Endothelial cell (in vitro differentiated cells): ENCODE results near the gene PRPF40A. TPM values are rescaled to one million over a fixed set of nuclear protein-coding genes. Genes with fewer than 3 reads are reported as not detected.

Source experiments
- DNase-seq: peaks from one replicate; pipeline ENCODE4 v3.0.0; 2021; ENCODE audit warnings: low spot score
- H3K27ac Mint-ChIP-seq: one replicate; pipeline ENCODE4 v1.8.0; 2021; ENCODE audit warnings: mixed read lengths, inconsistent platforms; ENCODE audit not compliant: unreplicated experiment
- H3K27me3 Mint-ChIP-seq: one replicate; pipeline ENCODE4 v1.8.0; 2021; ENCODE audit warnings: mild to moderate bottlenecking, moderate library complexity, mixed read lengths, inconsistent platforms; ENCODE audit not compliant: unreplicated experiment
- H3K36me3 Mint-ChIP-seq: one replicate; pipeline ENCODE4 v1.8.0; 2021; ENCODE audit warnings: mild to moderate bottlenecking, low read depth, mixed read lengths, inconsistent platforms; ENCODE audit not compliant: unreplicated experiment
- H3K4me1 Mint-ChIP-seq: one replicate; pipeline ENCODE4 v1.8.0; 2021; ENCODE audit warnings: mild to moderate bottlenecking, mixed read lengths, inconsistent platforms; ENCODE audit not compliant: unreplicated experiment
- H3K4me3 Mint-ChIP-seq: one replicate; pipeline ENCODE4 v1.8.0; 2021; ENCODE audit warnings: mild to moderate bottlenecking, mixed read lengths, inconsistent platforms; ENCODE audit not compliant: unreplicated experiment
- H3K9me3 Mint-ChIP-seq: one replicate; pipeline ENCODE4 v1.8.0; 2021; ENCODE audit warnings: mixed read lengths, inconsistent platforms; ENCODE audit not compliant: unreplicated experiment
- total RNA-seq: library from RNA; stranded (reverse); fragmentation: NEBNext Ultra II Directional; extraction: Animal tissue kit (Norgen Biotek cat#: 25700); gene quantifications from one replicate; pipeline ENCODE4 v1.2.1, GENCODE V29; 2021; ENCODE audit not compliant: unreplicated experiment
- TF ChIP-seq, protein P1 (sequence below): fragments of 200-600 bp; sonication (generic); IDR thresholded peaks from one replicate; pipeline ENCODE4 v1.5.0; 2021; ENCODE audit warnings: antibody characterized with exemption; ENCODE audit not compliant: unreplicated experiment

The PRPF40A gene
- total RNA-seq, 1 donor from 2014 or later: 128 TPM

DNA sequence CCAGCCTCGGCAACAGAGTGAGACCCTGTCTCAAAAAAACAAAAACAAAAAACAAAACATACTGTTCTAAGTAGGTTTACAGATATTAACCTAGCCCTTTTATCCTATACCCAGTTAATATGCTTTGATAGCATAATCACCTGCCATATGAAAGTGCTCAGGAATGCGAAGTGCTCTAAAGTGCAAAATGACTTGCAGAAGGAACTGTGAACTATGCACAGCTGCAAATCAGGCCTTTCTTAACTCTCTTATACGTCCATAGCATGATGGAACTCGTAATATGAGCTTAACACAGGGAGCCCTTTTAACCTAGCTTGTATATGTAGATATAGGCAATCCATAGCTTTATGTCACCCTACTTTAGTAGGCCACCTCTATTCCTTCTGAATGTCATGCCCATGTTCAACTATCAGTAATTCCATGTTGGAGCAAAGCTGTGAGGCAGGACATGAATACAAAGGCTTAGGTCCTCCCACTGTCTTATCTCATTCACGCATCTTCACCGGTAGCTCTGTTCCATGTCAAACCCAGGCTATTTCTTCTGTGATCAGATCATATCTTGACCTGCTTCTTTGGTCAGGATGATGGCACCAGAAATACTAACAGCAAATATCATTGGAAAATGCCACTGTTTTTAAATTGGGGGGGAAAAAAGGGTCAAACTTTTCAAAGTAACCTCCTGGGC, 72.9 kb downstream of the PRPF40A start:
- no peak overlapping the region for H3K4me3 Mint-ChIP-seq
- H3K9me3 Mint-ChIP-seq: no peaks in the 10 kb centered on the region
- peaks cover 16% of the 10 kb centered on the region for H3K27me3 Mint-ChIP-seq
- peaks cover 32% of the 10 kb centered on the region for H3K36me3 Mint-ChIP-seq
- no peak for DNase-seq
- TF ChIP-seq, protein P1, sequence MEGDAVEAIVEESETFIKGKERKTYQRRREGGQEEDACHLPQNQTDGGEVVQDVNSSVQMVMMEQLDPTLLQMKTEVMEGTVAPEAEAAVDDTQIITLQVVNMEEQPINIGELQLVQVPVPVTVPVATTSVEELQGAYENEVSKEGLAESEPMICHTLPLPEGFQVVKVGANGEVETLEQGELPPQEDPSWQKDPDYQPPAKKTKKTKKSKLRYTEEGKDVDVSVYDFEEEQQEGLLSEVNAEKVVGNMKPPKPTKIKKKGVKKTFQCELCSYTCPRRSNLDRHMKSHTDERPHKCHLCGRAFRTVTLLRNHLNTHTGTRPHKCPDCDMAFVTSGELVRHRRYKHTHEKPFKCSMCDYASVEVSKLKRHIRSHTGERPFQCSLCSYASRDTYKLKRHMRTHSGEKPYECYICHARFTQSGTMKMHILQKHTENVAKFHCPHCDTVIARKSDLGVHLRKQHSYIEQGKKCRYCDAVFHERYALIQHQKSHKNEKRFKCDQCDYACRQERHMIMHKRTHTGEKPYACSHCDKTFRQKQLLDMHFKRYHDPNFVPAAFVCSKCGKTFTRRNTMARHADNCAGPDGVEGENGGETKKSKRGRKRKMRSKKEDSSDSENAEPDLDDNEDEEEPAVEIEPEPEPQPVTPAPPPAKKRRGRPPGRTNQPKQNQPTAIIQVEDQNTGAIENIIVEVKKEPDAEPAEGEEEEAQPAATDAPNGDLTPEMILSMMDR: no peak
- no peak overlapping the region for H3K27ac Mint-ChIP-seq
- peaks cover 8% of the 10 kb centered on the region for H3K4me1 Mint-ChIP-seq

DNA sequence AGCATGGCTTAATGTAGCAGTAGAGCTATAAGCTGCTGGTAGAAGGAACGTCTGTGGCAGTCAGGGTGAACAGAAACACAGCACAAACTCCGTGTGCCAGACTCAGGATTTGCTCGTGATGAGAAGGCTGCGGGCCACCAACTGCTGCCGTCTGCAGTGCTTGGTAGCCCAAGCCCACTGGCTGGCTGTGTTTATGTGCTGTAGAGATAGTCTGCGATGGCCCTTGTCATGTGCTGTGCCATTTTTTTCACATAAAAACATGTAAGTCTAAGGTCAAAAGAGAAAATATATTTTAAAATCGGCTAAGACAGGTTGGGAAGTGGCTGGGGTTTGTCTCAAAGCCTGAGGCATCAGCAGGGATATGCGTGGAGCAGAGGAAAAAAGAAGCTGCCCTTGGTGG, 78.7 kb downstream of the PRPF40A start:
- TF ChIP-seq, protein P1: no peak
- H3K36me3 Mint-ChIP-seq: peaks cover 32% of the 10 kb centered on the region
- no peaks in the 10 kb centered on the region for H3K4me1 Mint-ChIP-seq
- H3K27ac Mint-ChIP-seq: no peak overlapping the region
- DNase-seq: no peak
- H3K9me3 Mint-ChIP-seq: no peaks in the 10 kb centered on the region
- H3K27me3 Mint-ChIP-seq: peaks cover 17% of the 10 kb centered on the region
- no peak overlapping the region for H3K4me3 Mint-ChIP-seq

GRCh38 chr2:152638056-152638455, 79.2 kb downstream of the PRPF40A start:
- peaks cover 32% of the 10 kb centered on the region for H3K36me3 Mint-ChIP-seq
- H3K9me3 Mint-ChIP-seq: no peaks in the 10 kb centered on the region
- H3K4me1 Mint-ChIP-seq: no peaks in the 10 kb centered on the region
- DNase-seq: no peak
- H3K4me3 Mint-ChIP-seq: no peak overlapping the region
- no peak overlapping the region for H3K27ac Mint-ChIP-seq
- H3K27me3 Mint-ChIP-seq: peaks cover 17% of the 10 kb centered on the region
- TF ChIP-seq, protein P1: no peak

DNA sequence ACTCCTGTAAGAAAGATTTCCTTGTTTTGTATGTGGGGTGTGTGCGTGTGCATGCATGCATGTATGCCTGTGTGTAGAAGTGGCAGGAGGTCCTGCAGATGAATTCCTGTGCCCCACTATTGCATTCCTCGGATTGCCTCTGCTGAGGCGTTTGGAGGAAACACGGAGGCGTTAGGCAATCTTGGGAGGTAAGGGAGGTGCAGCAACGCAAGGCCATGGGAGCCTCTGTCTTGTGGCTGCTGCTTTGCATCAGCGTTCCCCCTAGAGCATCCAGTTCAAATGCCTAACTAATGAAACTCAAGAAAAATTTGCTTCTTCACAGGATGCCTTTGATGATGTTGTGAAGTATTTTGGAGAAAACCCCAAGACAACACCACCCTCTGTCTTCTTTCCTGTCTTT, 80.0 kb downstream of the PRPF40A start:
- Mint-ChIP-seq H3K27ac (no peak overlapping the region), H3K9me3 (no peaks in the 10 kb centered on the region), H3K4me1 (no peaks in the 10 kb centered on the region), H3K36me3 (peaks cover 32% of the 10 kb centered on the region), H3K4me3 (no peak overlapping the region), H3K27me3 (peaks cover 17% of the 10 kb centered on the region)
- TF ChIP-seq, protein P1: no peak
- no peak for DNase-seq

DNA sequence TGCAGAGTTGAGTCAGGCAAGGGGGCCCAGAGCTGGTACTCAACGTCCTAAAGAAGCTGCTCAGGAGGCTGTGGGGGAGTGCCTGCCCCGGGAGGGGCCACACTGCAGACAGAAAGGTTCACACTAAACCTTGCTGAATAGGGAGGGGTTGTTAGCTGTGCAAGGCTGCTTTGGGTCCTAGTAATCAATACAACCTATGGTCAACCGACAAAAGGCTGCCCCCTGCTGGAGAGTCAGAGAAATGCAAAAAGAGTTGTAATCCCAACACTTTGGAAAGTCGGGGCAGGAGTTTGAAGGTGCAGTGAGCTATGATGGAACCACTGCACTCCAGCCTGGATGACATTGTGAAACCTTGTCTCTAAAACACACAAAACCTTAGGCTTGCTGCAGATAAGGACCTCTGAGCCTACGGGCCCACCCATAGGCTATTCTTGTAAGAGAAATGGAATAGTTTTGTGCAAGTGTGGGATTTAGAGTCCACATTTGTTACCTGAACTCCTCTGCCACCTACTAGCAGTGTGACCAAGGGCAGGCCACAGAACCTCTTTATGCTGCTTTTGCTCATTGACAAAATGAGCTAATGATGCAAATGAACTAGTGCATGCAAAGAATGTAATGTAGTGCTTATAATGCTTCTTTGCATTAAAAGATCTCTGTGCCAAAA, 81.5 kb downstream of the PRPF40A start:
- Mint-ChIP-seq H3K4me1 (no peaks in the 10 kb centered on the region), H3K4me3 (no peak overlapping the region), H3K9me3 (no peaks in the 10 kb centered on the region), H3K36me3 (peaks cover 26% of the 10 kb centered on the region), H3K27ac (no peak overlapping the region), H3K27me3 (peaks cover 13% of the 10 kb centered on the region)
- TF ChIP-seq, protein P1: peak; percentile 86
- DNase-seq: peak; percentile 79
